GM19438 (cell line): Measurements from ENCODE around the gene EMILIN3.
"Not testable (repeated sequence)": the region's sequence is repeated elsewhere in the genome, so short reads cannot be mapped to it uniquely, and the experiment has no call there.

Experiments used
- ATAC-seq: cut with Tn5 transposase; IDR thresholded peaks from one replicate; pipeline ENCODE4 v1.9.1; 2021; ENCODE audit warnings: low read depth; ENCODE audit not compliant: unreplicated experiment

EMILIN3 gene

GRCh38 chr20:41327178-41327577, 39.4 kb downstream of the EMILIN3 start:
- no peak for ATAC-seq

- ATAC-seq: no peak
Observed at GRCh38 chr20:41320976-41321375, 45.6 kb downstream of the EMILIN3 start.

GRCh38 chr20:41320441-41320840, 46.2 kb downstream of the EMILIN3 start:
- no peak for ATAC-seq

- ATAC-seq: no peak
Observed at GRCh38 chr20:41318271-41318649, 48.4 kb downstream of the EMILIN3 start.

GRCh38 chr20:41317546-41318270, 48.9 kb downstream of the EMILIN3 start, which contains the start of gene ZHX3:
Gene ZHX3, minus strand, starts transcription at chr20:41317731. Its CDS starts 112,815 bp downstream, at chr20:41204916.
- ATAC-seq: peak; percentile 96

- peak; percentile 57 for ATAC-seq
Observed at GRCh38 chr20:41316602-41317545, 49.7 kb downstream of the EMILIN3 start.

- ATAC-seq: no peak
Observed at GRCh38 chr20:41316051-41316450, 50.6 kb downstream of the EMILIN3 start.

GRCh38 chr20:41314386-41314785, 52.2 kb downstream of the EMILIN3 start:
- no peak for ATAC-seq

GRCh38 chr20:41312009-41312408, 54.6 kb downstream of the EMILIN3 start:
- not testable (repeated sequence) for ATAC-seq
